NOMO-1 (cell line): Measurements from ENCODE around the gene AKAP5.

Source experiments
- DNase-seq, 2 experiments: peaks; one replicate each; lab custom pipeline; 2025; ENCODE audit not compliant: unreplicated experiment in 2 of 2; lab: John Stamatoyannopoulos, UW

AKAP5 gene, protein sequence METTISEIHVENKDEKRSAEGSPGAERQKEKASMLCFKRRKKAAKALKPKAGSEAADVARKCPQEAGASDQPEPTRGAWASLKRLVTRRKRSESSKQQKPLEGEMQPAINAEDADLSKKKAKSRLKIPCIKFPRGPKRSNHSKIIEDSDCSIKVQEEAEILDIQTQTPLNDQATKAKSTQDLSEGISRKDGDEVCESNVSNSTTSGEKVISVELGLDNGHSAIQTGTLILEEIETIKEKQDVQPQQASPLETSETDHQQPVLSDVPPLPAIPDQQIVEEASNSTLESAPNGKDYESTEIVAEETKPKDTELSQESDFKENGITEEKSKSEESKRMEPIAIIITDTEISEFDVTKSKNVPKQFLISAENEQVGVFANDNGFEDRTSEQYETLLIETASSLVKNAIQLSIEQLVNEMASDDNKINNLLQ

DNA sequence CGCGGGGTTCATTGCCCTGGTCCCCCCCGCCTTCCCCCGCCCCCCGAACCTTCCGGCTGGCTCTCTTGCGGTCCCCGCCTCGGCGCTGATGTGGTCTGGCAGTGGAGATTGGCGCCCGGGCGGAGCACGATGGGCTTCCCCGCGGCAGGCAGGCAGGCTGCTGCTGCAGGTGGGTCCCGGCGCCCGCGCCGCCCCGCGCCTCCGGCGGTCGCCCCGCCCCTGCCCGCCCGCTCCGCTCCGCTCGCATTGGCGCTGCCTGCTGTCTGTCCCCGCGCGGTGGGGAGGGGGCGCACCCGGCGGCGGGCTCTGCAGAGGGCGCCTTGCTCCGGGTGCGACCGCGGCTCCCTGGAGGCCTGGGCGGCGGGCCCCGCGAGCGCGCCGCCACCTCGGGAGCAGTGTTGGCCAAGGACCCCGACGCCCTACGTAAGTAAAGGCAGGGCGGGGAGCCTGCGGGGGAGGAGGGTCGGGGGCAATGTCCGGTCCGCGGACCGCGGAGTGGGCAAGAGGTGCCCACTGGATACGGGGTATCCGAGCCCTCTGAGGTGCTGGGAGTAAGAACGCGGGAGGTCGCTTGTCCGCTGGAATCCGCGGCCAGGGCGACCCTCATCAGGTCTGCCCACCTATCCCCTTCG lies at the start of gene AKAP5:
TSS of gene AKAP5 (plus strand) at position 309 of the 632 bp plus-strand sequence. CDS start 2,896 bp downstream, outside the sequence.
- DNase-seq: no peak

DNA sequence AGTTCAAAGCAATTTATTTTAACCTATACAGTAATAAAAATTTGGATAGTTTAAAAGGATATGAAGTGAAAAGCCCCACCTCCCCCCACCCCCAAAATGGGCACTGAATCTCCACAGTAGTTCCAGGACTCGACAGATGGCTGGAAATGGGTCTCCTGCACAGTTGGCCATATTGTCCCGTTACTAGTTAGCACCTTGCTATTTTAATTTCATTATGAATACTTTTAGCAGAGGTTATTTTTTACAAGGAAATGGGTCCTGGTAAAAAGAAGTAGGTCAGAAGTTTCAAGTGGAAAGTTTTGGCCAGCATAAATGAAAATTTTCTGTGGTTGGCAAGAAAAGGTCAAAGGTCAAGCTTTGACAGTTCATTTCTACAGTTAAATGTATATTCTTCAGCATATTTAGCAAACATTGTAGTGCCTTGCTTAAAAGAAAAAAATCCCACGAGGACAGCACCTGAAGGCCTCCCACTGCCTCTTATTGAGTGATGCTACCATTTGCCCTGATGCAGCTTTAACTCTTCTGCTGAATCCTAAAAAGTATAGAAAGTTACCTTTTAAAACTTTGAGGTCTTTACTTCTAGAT lies 48.9 kb upstream of the AKAP5 start:
- no peak for DNase-seq

DNA sequence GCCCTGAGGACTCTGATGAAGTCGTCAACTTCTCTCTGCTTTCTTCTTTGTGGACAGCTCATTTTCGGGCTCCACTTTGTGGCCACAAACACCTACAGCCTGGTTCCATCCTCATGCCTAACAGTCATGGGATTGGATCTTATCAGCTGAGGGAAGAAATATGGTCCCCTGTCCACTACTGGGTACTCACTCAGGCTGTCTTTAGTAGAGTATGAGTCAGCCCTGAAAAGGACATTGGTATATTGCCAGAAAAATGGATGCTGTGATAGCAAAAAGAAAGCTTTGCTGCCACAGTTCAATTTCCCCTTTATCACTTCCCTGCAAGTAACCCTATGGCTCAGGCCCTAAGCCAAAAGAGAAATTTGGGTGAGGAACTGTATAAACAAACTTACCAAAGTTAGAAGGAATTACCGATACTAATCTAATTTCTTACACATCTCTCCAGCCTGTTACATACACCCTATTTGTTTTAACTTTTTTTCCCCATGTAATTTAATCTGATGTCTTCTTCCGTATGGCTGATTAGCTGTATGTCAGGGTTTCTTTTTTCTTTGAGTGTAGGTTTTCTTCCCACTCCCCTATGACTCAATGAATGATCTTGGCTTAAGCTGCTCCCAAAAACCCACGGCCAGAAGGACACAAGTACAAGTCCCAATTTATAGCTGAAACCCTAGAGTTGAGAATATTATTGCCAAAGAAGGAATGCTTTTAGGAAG lies 48.1 kb upstream of the AKAP5 start:
- no peak for DNase-seq

DNA sequence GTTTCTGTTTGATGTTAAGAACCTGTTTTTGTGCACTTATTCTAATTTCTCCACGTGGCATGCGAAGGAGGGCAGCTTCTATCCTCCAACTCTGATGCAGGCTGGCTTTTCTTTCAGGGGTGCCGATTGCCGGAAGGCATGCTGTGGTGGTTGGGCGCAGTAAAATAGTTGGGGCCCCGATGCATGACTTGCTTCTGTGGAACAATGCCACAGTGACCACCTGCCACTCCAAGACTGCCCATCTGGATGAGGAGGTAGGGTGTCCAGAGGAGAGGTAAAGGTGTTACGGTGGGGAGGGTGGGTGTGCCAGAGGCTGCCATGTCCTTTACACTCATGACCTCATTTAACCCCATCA lies 47.6 kb upstream of the AKAP5 start:
- no peak for DNase-seq

DNA sequence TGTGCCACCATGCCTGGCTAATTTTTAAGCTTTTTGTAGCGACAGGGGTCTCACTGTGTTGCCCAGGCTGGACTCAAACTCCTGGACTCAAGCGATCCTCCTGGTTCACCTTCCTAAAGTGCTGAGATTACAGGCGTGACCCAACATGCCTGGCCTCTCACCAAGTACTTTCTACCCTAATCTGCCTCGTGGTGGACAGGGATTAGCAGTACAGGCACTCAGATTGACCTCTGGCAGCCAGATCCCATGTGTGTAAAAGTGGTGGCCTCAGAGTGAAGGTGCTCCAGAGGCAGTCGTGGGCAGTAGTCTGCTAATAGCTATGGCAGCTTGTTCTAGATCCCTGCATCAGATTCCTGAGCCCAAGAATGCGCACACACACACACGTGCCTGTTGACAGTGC lies 46.3 kb upstream of the AKAP5 start:
- no peak for DNase-seq

DNA sequence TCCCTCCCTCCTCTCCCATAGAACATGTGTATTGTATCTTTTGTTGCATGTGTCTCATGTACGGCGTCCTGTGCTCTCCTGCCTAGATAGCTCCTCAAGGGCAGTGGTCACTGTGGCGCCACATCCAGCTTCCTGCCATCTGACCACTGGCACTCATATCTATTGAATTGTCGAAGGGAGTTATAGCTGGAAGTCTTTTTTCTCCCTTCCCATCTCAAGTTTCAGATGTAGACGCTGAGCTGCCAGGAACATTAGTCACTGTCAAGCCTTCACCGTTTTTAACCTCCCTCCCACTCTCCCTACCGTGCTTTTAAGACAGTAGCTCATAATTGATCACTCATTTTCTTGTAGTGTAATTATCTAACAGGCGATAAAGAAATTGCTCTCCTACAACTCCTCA lies 44.1 kb upstream of the AKAP5 start:
- DNase-seq: no peak

DNA sequence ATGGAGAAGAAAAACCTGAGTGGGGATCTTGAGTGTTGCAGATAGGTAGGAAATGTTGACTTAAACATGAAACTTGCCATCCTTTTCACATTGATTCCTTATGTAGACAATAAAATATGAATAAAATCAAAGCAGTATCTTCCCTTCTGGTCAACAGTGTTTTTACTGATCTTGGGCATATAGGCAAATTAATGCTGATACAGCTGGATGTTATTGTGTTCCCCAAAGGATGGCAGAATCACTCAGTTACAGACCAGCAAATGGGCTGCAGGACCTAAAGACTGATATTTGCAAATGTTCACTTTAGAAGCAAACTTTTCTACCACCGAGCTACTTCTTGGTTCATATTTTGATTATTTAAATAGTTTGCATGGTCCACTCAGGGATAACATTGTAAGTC lies 43.3 kb upstream of the AKAP5 start:
- no peak for DNase-seq

DNA sequence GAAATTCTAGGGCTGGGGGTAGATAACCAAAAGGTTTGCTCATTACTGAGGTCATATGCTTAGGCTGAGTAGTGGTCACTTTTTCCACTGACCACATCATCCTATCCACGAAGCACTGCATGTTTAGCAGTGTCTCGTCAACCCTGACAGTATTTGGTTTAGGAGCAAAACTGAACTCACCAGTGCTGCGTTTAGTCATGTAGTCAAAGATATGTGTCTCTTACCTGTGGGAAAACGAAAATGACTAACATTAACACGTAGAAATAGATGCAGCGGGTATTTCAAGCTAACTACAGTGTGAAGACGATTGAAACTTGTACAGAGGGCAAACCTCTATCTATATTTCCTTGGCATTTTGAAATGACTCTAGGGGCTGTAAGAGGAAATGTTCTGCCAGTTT lies 42.5 kb upstream of the AKAP5 start:
- DNase-seq: no peak

DNA sequence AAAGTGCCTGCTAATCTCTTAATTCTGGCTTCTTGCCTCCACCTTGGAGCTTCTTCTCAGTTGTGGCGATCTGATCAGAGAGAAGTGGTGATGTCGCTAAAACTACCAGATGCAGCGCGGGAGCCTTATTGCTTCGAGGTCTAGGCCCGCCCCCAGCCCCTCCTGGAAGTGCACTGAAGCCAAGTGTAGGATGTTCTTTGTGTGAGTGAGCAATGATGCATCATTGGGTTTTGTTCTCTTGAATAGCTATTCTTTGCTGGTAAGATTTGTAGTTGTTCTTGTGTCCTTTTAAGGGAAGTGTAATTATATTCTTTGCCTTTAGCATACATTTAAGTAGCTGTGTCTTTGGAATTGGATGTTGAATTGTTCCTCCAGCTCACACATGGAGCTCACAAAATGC lies 41.3 kb upstream of the AKAP5 start:
- no peak for DNase-seq

DNA sequence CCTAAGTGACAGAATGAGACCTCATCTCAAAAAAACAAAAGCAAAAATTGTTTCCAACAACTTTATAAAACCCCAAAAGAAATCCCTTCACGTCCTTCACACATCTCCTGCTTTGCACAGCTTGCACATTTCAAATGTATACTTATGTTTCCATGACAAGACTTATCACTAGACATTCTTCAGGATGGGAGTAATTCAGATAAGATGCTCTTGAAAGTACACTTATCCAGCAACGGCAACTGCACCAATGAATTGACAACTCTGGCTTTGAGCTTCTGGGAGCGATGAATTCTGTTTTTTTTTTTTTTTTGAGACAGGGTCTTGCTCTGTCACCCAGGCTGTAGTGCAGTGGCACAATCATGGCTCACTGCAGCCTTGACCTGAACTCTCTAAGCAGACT lies 30.8 kb upstream of the AKAP5 start:
- no peak for DNase-seq

DNA sequence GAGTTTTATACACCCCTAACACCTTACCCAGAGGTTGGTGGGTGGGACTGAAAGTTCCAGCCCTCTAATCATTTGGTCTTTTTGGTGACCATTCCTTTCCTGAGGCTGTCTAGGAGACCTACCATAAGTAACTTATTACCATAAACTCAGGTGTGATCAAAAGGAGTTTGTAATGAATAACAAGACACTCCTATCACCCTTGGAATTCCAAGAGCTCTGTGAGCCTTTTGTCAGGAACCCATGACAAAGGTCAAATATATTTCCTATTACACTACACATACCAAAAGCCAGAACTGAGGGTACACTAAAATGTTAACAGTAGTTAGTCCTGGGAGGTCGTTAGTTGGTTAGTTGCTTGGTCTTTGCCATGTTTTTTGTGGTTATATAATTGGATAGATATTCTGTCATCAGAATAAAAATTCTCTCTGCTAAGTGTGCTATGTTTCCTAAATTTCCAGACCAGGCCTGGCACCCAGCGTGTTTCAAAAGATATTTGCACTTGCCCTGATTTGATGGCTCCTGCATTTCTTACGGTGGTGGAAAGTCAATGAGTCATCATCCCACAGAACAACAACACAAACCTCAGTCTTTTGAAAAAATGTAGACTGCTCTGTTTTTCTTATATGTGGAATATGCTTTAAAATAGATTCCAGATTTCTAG lies 27.0 kb upstream of the AKAP5 start:
- DNase-seq: no peak

DNA sequence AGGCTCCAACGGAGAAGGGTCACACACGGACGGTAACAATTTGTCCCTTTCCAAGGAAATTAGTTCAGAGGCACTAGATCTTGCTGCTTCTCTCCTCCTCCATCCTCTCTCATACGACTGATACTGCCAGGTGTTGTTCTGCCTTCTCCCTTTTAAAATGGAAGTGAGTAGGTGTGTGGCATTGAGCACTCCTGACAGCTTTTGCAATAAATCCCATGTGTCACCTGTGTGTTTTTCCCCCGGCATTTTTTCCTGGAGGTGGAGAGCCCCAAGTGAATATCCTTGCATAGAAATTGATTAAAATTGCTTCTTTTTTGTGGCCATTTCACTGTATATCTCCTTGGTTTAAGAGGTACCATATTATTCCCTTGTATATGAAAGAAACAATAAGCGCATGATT lies 26.2 kb upstream of the AKAP5 start:
- no peak for DNase-seq

DNA sequence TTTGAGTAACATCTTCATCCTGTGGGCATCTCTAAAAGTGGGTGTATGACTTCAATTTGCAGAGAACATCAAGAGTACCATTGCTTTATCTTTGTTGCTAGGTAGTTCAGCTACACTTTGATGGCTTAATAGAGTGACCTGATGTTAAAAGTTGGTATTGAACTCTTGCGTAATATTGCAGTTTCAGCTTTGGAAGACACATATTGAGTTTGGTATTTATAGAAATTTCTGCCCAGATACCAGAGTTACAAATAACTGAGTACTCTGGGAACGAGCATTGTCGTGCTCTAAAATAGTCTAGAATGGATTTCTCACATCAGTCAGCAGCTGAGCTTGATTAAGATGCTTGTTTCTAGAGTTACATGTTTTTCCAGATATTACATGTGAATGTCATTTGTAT lies 24.8 kb upstream of the AKAP5 start:
- DNase-seq: no peak

DNA sequence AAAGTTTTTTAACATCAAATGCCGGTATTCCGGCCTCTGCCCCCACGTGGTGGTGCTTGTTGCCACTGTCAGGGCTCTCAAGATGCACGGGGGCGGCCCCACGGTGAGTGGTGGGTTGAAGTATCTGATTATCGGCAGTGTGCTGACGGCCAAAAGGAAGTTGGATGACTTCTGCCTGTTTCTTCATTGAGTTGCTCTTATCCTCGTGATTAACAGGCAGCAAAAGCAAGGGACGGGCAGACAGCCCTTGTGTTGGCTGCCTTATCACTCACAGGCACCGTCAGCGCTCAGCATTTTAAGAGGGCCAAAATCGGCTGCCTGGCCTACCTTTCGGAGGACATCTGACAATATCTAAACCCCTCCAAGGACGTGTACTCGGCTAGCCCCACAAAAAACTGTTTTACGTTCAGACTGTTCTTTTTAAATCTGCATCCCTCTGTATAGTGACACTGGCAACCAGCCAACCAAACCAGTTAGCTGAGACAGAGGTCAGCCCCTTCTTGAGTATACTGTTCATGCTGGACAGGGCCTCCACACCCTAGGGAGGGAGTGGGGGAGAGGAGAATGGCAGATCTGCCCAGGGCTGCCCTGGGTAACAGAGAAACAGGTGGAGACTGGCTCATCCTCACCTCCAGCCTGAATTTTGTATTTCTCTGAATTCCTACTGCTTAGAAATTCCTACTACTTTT lies 22.9 kb upstream of the AKAP5 start:
- DNase-seq: no peak

DNA sequence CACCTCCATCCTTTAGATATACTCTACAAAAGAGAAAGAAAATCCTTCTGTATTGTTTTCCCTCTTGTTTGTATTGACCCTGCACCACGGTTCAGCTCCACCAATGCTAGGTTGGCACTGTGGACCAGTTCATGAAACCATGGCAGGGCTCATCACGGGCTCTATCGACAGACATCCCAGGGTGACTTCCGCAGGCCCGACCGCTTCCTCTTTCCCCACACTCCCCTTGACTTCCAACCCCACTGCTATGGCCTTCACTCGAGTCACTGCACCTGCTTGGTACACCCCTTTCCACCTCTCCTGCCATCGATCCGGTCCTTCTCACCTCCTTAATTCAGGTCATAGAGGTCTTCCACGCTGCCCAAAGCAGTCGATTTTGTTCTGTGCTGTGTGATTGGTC lies 21.2 kb upstream of the AKAP5 start:
- peak; percentile 65 to 66 for DNase-seq

DNA sequence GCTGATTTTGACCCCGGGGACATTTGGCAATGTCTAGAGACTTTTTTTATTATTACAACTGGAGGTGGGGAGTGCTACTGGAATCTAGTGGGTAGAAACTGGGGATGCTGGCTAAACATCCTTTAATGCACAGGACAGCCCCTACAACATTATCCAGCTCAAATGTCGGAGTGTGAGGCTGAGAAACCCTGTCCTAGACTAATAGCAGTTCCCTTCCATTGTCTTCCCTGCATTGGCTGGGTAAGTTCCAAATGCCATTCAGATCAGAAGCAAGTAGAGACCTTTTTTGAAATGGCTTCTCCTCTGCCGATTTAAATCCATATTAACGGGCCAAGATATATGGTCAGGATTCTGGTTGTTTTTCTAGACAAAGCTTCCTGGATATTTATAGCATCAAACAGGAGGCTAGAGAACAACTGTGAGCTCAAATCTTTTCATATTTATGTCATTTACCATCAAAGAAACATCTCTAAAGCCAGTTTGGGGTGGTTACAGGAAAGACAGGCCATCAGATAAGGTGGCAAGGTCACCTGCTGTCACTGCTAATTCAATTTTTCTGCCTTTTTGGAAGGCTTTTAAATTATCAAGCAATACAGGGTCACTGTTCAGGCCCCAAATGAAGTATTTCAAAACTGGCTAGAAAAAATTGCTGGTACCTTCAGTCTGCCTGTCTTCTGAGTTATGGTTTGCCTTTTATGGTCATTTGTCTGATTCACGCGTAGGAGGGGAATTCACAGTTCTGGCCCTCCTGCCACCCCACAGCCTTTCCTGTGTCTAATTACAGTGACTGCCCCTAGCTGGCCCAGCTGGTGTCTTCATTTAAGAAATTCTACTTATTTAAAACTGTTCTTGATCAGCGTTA lies 20.1 kb upstream of the AKAP5 start:
- peak; percentile 74 to 85 for DNase-seq

DNA sequence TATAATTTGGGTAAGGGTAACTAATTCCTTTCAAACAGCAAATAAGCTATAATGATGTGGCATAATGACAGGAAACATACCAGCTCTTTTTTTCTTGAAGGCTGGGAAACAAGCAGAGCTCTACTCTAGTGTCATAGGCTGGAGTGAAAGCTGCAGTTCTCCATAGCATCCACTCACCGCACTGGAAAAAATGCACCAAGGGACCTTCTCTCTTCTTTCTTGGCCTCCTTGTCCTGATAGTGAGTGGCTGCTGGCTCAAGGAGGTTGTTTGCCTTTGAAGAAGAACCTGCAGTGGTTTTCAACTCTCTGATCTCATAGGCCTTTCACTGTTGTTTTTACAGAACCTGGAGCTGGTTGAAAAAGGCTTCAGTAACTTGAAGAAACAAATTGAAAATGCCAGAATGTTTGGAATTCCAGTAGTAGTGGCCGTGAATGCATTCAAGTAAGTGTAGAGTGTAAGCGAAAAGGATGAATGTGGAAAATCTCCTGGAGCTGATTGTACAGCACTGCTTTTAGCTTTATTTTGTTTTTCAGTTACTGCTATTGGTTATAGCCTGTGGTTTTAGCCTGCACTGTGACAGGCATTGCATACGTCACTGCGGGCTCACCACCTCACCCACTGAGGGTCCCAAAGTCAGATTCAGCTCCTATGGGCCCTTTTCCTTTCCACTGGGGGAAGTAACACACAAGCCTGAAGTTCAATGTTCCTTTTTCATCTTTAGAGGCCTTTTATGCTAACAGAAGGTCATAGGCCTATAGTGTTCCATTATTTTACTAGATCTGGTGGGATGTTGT lies 17.2 kb upstream of the AKAP5 start:
- DNase-seq: no peak

DNA sequence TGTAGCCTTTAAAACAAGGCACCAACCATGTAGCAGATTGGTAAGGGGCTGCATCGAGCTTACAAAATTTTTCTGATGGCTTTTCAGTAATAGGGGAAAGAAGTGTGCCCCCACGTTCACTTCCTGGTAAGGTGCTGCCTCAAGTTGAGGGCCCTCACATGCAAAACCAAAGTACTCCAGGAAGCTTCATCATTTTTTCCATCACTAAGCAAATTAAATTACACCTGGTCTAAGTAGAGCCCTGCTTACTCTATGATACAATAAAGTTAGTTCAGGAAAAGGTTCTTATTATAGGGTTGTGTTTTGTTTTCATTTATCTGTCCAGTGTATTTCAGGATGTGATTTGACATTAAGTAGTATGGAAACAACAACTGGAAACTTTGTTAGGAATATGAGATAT lies 15.0 kb upstream of the AKAP5 start:
- no peak for DNase-seq

DNA sequence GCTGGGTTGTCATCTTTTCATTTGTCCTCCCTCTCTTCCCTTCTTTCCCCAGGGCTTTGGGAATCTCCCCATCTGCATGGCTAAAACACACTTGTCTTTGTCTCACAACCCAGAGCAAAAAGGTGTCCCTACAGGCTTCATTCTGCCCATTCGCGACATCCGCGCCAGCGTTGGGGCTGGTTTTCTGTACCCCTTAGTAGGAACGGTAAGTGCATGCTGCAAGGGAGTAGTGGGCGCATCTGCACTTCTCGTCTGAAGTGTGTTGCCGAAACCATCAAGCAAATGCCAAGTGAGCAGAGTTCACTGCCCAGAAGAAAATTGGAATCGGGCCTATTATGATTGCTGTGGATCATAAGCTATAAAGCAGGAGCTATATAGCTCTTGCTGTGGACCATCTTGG lies 10.6 kb upstream of the AKAP5 start:
- DNase-seq: no peak
